KBM-7 (cell line): ENCODE data around the gene KXD1.
"Not testable (repeated sequence)": the region's sequence is repeated elsewhere in the genome, so short reads cannot be mapped to it uniquely, and the experiment has no call there.

Experiments used
- DNase-seq: peaks from one replicate; pipeline ENCODE4 v3.0.0-alpha.2; 2015
- in situ Hi-C: fragments of 300-500 bp; cut with MboI; formaldehyde crosslinking; loops from 2 replicates; pipeline ENCODE4 v1.14.3; 2020; ENCODE audit warnings: low sequenced_read_pairs, low pct_unique_long_range_greater_than_20kb, mixed read lengths

KXD1 gene, protein sequence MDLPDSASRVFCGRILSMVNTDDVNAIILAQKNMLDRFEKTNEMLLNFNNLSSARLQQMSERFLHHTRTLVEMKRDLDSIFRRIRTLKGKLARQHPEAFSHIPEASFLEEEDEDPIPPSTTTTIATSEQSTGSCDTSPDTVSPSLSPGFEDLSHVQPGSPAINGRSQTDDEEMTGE

DNA sequence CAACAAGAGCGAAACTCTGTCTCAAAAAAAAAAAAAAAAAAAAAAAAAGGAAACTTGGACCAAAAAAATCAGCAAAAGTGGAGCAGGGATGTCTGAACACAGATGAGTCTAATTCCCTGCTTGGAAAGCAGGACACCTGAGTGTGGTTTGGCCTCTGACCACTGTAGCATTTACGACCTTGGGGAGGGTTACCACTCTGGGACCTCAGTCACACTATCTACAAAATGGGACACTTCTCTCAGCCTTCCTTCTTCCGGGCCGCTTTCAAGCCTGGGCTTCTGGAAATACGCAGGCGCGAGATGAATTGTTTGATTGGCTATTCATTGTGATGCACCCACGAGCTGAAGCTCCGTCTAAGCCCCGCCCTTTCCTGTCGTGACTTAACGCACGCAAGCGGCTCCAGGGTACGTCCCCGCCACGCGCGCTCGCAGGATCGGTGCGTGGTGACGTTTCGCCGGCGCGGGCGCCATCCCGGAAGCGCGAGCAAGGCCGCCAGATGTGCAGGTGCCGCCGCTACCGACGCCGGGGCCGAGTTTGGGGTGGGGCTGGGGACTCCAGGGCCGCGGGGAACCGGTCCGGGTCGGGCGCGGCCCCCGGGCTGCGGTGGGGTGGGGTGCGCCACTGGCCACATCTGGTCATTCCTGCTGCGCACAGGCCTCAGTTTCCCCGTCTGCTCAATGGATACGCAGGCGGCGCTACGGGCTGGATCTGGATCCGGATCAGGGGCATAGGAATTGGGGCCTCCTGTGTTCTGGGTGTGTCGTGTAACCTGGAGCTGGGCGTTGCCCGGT, at the start of gene KXD1:
TSS of gene KXD1 (plus strand) at position 460 of the 791 bp plus-strand sequence. CDS start 4,187 bp downstream, outside the sequence.
- DNase-seq = peak; percentile 97
- in situ Hi-C loops = no loop called here

DNA sequence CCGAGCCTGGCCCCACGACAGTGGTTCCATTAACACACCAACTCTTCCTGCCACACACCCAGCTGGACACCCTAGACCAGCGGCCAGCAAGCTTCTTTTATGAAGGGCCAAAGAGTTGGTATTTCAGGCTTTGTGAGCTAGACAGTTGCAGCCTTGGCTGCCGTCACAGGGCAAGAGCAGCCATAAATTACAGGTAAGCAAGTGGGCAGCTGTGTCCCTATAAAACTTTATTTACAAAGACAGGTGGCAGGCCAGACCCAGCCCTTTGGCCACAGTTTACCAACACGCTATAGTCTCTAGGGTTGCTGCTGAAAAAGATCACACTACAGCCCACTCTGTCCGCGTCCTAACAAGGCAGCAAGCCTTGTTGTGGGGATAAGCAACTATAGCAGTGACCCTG, 49.1 kb upstream of the KXD1 start:
- in situ Hi-C loops = no loop called here
- DNase-seq = no peak

DNA sequence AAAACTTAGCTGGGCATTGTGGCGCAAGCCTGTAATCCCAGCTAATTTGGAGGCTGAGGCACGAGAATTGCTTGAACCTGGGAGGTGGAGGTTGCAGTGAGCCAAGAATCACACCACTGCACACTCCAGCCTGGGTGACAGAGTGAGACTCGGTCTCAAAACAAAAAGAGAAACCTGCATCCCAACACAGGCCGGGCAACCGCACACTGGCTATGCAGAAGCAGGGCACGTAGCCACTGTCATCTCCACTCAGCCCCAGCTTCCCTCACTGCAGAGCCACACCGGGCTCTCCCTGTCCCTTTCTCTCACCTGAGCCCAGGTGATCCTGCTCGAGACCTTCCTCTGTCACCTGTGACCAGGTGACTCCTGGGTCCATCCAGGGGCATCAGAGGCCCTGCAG, 47.5 kb upstream of the KXD1 start:
- in situ Hi-C loops = no loop called here
- DNase-seq = no peak

DNA sequence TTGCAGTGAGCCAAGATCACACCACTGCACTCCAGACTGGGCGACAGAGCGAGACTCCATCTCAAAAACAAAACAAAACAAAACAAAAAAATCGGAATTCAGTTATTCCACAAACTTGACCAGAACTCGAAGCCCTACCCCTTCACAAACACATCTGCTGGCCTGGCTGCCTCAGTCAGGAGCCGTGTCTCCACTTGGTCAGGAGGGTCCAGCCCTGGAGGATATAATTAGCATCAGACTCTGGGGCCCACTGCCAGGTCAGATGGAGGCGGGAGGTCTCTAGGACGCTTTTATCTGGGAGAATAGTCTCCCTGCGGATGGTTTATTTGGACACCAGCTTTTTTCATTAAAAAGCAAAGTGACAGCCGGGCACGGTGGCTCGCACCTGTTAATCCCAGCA, 43.8 kb upstream of the KXD1 start:
- DNase-seq = no peak
- in situ Hi-C loops = no loop called here

DNA sequence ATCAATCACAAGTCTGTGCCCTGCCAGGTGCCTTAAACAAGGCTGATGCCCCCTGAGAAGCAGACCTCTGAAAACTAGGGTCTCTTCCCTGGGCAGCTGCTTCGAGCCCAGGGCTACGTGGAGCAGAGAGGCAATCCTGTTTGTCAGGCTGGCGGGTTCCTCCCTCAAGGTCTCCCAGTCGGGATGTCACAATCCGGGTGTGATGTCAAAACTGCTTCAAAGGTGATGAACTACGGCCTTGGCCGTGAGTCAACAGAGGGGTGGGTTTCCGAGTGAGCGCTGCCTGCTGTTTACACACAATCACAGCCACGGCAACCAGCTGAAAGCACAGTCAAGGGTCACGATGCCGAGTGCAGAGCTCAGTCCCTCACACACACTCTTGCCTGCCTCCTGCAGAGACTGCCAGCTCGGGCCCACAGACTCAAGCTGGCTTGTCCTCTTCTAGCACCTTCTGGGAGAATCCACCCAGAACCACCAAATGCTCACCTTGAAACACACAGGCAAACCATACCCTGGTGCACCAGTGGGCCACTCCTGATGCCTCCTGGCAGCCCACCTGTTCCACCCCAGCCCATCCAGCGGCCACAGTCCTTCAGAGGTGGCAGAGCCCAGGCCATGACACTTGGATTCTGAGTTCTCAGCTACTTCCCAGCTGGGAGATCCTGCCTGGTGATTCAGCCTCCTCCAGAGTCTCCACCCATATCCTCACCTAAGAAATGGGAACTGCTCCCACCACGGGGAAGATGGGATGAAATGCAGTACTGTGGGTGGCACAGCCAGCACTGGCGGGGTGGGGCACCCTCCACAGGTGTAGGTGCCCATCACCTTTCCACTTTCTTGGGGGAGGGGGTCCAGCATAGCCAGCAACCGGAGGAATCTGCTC, 42.6 kb upstream of the KXD1 start:
- DNase-seq = no peak
- in situ Hi-C loops = no loop called here

DNA sequence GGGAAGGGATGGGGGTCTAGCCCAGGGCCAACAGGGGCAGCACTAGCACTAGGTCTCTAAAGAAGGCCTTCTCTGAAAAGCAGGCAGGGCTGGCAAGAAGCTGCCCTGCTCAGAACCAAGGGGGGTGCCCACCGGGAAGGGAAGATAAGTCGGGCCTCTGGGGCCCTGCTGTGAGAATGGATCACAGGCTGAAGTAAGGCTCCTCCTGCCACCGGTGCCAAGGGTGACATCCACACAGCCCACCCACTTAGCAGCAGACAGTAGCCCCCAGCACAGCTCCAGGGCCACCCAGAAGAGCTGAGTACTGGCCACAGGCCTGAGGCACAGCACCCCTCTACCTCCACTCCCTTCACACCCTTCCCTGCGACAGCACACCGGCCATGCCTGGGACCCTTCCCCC, 41.7 kb upstream of the KXD1 start:
- no peak for DNase-seq
- in situ Hi-C loops = no loop called here

DNA sequence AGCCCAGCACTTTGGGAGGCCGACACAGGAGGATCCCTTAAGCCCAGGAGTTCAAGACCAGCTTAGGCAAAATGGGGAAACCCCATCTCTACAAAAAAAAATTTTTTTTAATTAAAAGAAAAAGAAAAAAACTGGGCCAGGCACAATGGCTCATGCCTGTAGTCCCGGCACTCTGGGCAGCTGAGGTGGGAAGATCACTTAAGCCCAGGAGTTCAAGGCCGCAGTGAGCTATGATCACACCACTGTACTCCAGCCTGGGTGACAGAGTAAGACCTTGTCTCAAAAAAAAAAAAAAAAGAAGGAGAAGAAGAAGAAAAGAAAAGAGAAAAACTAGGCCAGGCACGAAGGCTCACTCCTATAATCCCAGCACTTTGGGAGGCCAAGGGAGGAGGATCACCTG, 40.1 kb upstream of the KXD1 start:
- in situ Hi-C loops = no loop called here
- DNase-seq = no peak

DNA sequence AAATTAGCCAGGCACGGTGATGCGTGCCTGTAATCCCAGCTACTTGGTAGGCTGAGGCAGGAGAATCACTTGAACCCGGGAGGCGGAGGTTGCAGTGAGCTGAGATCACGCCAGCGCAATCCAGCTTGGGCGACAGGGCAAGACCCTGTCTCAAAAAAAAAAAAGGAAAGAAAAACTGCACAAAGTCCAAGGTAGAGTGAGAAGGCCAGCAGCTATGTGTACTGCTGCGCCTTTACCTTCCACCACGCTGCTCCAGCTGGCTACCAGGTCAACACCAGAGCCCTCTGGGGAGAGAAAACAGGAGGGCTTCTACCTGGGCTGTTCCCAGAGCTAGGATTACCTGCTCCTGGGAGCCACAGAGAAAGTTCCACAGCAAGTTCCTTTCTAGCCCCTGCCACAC, 39.0 kb upstream of the KXD1 start:
- DNase-seq = no peak
- in situ Hi-C loops = no loop called here

DNA sequence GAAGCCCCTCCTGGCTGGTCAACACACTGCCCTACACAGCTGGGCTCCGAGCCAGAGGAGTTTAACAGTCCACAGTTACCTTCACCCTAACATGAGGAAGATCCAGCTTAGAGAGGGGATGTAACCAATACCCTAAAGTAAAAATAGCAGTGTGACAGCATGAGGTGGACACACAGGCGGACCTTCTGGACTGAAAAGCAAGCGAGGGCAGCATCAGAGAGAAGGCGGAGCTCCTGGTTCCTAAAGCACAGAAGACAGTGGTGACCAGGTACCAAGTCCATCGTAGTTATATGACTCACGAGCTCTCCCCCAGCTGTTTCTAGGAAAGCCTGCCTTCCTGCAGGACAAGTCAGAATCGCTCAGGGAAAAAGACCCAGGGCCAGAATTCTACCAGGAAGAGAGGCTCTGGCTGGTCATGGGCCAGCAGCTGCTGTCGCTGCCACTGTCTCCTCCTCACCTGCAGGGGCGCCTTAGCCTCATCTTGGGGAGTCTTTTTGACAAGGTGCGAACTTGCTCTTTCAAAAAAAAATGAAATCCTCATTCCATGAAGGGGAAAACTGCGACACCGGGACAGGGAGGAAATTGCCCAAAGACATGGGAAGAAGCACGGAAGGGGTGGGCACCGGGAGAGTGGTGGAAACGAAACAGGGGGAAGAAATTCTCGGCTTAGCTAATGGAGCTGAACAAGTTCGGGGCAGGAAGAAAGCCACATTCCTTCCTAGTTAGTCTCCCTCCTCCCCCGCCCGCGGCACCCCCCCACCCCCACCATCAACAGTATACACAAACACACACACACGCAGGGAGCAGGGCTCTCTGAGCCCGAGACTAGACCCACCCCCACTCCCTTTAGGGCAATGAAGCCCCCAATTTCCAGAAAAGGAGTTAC, 37.5 kb upstream of the KXD1 start:
- DNase-seq = peak; percentile 68
- in situ Hi-C loops = no loop called here

DNA sequence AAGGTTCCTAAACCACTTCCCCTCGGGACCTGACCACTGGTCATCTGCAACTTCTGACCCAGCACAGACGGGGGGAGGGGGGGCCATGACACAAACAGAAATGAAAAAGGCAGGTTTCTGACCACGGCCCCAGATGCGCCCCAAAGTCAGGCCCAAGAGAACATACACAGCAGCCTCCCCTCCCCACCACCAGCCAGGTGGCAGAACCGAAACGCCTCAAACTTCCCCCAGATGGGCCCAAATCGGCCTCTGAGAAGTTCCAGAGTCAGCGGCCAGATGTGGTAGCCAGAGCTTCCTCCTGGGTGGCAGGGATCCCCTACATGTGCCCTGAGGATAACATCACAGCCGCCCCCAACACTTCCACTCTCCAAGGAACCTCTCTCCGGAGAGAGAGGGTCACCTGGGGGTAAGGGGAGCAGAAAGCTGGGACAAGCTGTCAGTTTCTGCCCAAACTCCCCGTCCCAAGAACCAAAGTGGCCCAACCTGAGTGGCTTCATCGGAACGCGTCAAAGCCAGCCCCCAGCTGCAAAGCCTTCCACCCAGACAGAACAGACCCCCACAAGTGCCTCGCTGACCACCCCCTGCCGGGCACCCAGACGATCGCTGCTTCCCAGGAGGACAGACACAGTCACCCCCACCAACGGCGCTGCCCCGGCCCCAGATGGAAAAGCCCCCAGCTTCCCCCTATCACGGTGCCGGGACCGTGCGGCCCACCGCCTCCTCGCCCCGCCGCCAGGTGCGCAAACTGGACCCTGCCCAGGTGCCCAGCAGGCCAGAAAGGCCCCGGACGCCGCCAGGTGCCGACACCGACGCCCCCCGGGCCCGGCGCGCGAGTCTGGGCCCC, 36.6 kb upstream of the KXD1 start:
- in situ Hi-C loops = no loop called here
- no peak for DNase-seq

DNA sequence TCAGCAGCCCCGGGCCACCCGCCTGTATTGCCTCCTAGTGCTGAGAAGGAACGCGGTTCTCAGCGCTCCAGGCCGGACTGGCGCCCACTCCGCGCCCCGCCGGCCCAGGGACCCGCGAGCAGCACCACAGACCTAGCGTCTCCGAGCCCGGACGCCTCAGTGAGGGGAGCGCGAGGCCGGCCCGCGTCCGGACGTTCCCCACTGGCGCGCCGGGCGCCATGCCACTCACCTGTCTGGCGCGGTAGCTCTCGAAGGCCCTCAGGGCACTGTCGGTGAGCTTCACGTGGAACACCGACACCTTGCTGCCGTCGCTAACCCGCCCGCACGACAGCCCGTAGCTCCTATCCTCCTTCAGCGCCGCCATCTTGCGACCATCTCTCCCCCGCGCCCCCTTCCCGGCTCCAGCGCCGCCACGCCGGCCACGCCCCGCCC, 36.0 kb upstream of the KXD1 start, which contains the start of gene ELL:
TSS of gene ELL (minus strand) at position 379 of the 432 bp plus-strand sequence. CDS start at position 364, 15 bp downstream.
- in situ Hi-C loops = no loop called here
- DNase-seq = no peak

DNA sequence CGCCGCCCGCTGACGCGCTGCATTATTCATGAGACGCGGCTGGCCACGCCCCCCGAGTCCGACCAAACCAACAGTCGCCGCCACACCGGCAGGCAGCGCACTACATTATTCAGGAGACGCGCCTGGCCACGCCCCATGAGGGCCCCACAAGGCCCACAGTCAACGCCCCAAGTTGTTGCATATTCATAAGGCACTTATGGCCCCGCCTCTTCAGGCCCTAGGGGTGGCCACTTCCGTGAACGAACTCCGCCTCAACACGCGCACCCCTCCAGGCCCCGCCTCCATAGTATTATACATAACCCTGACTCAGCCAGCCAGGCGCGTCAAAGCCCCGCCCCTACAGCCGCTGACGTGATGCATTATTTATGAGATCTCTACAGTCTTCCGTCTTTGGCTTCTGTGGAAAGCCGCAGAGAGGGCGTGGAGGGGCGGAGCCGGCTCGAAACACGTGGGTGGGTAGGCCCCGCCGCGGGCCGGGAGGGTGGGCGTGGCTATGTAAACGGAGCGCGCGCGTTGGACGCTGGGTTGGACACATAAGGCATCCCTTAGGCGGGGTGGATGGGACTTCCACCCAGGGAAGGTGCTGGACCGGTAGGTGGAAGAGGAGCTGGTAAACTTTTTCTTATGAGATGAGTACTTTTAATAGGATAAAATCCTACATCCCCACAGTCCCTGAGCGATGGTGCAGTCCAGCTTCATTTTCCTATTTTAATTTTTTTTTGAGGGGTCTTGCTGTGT, 35.4 kb upstream of the KXD1 start:
- peak; percentile 100 for DNase-seq
- in situ Hi-C loops = no loop called here

DNA sequence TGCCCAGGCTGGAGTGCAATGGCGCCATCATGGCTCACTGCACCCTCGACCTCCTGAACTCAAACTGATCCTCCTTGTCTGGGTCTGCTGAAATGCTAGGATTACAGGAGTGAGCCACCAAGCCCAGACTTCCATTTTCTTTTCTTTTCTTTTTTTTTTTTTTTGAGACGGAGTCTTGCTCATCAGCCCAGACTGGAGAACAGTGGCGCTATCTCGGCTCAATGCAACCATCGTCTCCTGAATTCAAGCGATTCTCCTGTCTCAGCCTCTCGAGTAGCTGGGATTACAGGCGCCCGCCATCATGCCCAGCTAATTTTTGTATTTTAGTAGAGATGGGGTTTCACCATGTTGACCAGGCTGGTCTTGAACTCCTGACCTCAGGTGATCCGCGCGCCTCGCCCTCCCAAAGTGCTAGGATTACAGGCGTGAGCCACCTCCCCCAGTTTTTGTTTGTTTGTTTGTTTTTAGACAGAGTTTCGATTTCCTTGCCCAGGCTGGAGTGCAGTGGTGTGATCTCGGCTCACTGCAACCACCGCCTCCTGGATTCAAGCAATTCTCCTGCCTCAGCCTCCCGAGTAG, 34.7 kb upstream of the KXD1 start:
- DNase-seq, in situ Hi-C loops: not testable (repeated sequence)

DNA sequence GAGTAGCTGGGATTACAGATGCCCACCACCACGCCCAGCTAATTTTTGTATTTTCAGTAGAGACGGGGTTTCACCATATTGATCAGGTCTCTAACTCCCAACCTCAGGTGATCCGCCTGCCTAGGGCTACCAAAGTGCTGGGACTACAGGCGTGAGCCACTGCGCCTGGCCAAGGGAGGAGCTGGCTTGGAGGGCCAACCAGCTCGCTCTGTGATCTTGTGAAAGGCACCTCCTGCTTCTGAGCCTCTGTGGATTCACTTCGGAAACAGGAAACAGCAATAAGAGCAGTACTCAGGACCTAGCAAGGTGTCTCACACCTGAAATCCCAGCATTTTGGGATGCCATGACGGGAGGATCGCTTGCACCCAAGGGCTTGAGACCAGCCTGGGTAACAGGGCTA, 33.8 kb upstream of the KXD1 start:
- DNase-seq = no peak
- in situ Hi-C loops = no loop called here

DNA sequence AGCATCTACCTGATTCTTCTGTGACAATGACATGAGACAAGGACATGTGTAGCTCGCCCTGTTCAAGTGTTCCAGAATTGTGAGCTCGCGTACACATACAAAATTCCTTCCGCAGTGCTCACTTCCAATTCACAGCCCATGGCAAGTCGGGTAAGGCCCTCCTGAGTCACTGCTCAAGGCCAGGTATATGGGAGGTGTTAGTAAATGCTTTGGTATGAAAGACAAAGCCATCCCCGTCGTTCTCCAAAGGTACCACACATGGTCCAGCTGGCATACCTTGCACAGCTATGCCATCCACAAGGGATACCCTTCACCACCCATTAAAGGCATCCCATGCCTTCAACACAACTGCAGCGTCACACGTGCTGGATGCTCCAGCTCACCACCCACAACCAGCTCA, 31.4 kb upstream of the KXD1 start:
- in situ Hi-C loops = no loop called here
- DNase-seq = no peak

DNA sequence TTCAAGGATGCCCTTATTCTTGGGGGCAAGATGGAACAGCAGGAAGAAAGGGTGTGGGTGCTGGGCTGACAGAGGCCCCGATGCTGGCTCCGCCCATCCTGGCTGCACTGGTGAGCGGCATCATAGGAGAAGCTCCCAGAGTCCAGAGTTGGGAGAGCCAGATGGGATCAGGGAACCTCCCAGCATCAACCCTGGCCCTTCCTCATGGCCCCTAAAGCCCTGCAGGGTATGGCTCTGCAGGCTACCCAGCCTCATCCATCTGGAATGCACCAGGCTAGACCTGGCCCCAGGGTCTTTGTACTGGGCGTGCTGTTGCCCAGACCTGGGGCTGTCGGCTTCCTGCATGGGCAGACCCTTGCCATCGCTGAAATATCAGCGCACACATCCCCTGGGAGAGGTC, 27.9 kb upstream of the KXD1 start:
- no peak for DNase-seq
- in situ Hi-C loops = no loop called here

DNA sequence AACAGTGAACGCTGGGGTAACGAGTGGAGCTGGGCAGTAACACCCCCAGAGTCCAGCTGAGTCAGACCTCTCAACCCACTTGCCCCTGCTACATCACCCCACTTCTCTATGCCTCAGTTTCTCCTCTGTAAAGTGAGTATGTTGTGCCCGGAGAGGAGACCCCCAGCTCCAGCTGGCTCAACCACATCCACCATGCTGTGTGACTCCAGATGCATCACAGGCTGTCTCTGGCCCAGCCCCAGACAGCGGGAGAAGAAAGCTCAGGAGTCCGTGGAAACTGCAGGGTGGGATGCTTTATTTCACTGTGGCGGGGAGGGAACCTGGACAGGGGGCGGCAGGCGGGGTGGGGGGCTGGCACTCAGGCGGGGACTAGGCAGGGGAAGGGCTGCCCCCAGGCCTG, 26.2 kb upstream of the KXD1 start:
- no peak for DNase-seq
- in situ Hi-C loops = no loop called here
